ENCODE data around the gene CSNK2B. TPM values are rescaled to one million over a fixed set of nuclear protein-coding genes. Genes with fewer than 3 reads are reported as not detected.

The CSNK2B gene
- 100 to 1,000 TPM in 11 of 12 donors, not detected in 1; 121 to 202 (median 144) TPM for polyA plus RNA-seq (ENCODE audit: insufficient read length in 12 of 12)
- long read RNA-seq, donor 1, transcript CSNK2B-203 (7 exons, 948 nt): major isoform, 95 of 111 reads
- long read RNA-seq, donor 1, partial matches to known transcripts: 13 of 111 reads
- long read RNA-seq, donor 1, other reads (novel, unspliced or antisense): 0 of 111 reads
- long read RNA-seq, donor 2, transcript CSNK2B-203 (7 exons, 948 nt): major isoform, 67 of 76 reads
- long read RNA-seq, donor 2, partial matches to known transcripts: 6 of 76 reads
- long read RNA-seq, donor 2, other reads (novel, unspliced or antisense): 0 of 76 reads
- long read RNA-seq, donor 3, transcript CSNK2B-203 (7 exons, 948 nt): major isoform, 35 of 37 reads
- long read RNA-seq, donor 3, partial matches to known transcripts: 0 of 37 reads
- long read RNA-seq, donor 3, other reads (novel, unspliced or antisense): 0 of 37 reads
- long read RNA-seq, donor 4, transcript CSNK2B-203 (7 exons, 948 nt): major isoform, 24 of 26 reads
- long read RNA-seq, donor 4, partial matches to known transcripts: 0 of 26 reads
- long read RNA-seq, donor 4, other reads (novel, unspliced or antisense): 0 of 26 reads
- long read RNA-seq, donor 5, transcript CSNK2B-203 (7 exons, 948 nt): major isoform, 69 of 72 reads
- long read RNA-seq, donor 5, partial matches to known transcripts: 0 of 72 reads
- long read RNA-seq, donor 5, other reads (novel, unspliced or antisense): 0 of 72 reads
- long read RNA-seq, donor 6, transcript CSNK2B-203 (7 exons, 948 nt): major isoform, 29 of 34 reads
- long read RNA-seq, donor 6, partial matches to known transcripts: 5 of 34 reads
- long read RNA-seq, donor 6, other reads (novel, unspliced or antisense): 0 of 34 reads
- long read RNA-seq, donor 7, transcript CSNK2B-203 (7 exons, 948 nt): major isoform, 33 of 39 reads
- long read RNA-seq, donor 7, partial matches to known transcripts: 5 of 39 reads
- long read RNA-seq, donor 7, other reads (novel, unspliced or antisense): 0 of 39 reads
- long read RNA-seq, donor 8, transcript CSNK2B-203 (7 exons, 948 nt): major isoform, 65 of 75 reads
- long read RNA-seq, donor 8, partial matches to known transcripts: 5 of 75 reads
- long read RNA-seq, donor 8, other reads (novel, unspliced or antisense): 0 of 75 reads
- long read RNA-seq, donor 9, transcript CSNK2B-203 (7 exons, 948 nt): major isoform, 39 of 41 reads
- long read RNA-seq, donor 9, partial matches to known transcripts: 0 of 41 reads
- long read RNA-seq, donor 9, other reads (novel, unspliced or antisense): 0 of 41 reads
- long read RNA-seq, donor 10, transcript CSNK2B-203 (7 exons, 948 nt): major isoform, 59 of 59 reads
- long read RNA-seq, donor 10, partial matches to known transcripts: 0 of 59 reads
- long read RNA-seq, donor 10, other reads (novel, unspliced or antisense): 0 of 59 reads
- long read RNA-seq, donor 11, transcript CSNK2B-203 (7 exons, 948 nt): major isoform, 84 of 98 reads
- long read RNA-seq, donor 11, partial matches to known transcripts: 11 of 98 reads
- long read RNA-seq, donor 11, other reads (novel, unspliced or antisense): 0 of 98 reads

DNA sequence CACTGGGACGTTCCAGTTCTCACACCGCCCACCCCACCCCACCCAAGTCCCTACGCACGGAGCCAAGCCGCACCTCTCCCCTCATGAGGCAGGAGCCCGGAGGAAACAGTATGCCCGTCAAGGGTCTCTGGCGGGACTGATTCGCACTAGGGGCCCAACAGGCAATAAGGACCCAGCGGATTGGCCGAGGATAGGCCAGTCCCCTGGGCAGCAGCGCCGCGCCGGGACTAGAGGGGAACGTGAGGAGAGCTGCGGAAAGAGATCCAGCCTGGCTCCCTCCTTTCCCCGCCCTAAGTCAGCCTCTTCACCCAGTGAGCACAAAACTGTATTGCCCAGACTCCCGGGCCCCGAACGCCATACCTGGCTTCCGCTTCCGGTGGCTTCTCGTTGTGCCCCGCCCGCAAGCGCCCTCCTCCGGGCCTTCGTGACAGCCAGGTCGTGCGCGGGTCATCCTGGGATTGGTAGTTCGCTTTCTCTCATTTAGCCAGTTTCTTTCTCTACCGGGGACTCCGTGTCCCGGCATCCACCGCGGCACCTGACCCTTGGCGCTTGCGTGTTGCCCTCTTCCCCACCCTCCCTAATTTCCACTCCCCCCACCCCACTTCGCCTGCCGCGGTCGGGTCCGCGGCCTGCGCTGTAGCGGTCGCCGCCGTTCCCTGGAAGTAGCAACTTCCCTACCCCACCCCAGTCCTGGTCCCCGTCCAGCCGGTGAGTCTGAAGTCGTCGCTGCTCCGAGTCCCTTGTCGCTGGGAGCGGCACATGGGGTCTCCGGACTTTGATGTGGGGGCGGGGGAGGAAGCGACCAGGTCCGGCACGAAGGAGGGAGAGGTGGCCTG, at the start of gene CSNK2B:
TSS of gene CSNK2B (plus strand) at position 580 of the 836 bp plus-strand sequence. CDS start 752 bp downstream, outside the sequence.
- DNase-seq: peak; percentile 99

DNA sequence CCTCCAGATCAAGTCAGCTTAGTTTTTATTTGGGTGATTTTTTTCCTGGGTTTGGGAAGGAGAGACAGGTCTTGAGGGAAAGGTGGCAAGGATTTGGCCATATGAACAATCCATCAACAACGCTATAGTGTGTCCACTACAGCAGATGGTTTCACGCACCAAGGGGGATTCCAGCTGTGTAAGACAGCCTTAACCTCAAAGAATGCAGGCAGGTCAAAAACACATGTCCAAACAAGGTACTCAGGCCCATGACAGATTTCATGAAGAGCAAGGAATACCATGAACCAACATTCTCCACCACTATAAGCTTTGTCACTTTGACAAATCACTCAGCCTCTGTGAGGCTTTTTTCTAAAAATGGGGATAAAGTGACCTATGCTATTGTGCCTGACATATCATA, 48.9 kb upstream of the CSNK2B start:
- DNase-seq: no peak

GRCh38 chr6:31619805-31620585, 45.9 kb upstream of the CSNK2B start:
- DNase-seq: peak; percentile 99

DNA sequence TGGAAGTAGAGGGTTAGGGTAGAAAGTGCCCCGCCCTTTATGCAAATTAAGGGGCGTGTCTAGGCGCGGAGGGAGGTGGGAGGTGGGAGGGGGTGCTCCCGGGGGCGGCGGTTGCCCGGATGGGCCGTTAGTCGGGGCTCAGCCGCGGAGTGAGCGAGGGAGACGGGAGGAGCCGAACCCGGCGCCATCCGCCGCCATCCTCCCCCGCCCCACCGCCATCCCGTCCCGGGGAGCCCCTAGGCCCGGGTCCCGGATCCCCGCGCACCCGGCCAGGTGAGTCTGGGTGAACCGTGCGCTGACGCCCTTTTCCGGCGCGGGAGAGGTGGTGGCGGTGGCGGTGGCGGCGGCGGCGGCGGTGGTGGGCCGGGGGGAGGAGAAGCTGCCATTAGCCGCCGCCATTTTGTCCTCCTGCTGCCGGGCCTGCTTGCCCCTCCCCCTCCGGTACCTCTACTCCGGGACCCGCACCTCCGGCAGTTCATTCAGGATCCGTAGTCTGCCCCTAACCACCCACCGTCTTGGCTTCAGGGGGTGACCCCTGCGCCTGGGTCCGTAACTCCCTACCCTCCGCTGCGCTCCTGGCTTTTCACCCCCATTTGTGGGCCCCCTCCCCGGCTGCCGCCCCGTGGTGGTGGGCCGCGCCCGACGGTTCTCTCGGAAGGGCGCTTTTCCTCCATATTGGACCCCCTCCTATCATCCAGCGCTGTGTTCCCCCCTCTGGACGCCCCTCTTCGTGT, 45.1 kb upstream of the CSNK2B start, which contains the start of gene PRRC2A:
TSS of gene PRRC2A (plus strand) at position 130 of the 734 bp plus-strand sequence. CDS start 2,075 bp downstream, outside the sequence.
- peak; percentile 73 for DNase-seq

- DNase-seq: no peak
Observed at GRCh38 chr6:31621320-31621939, 44.5 kb upstream of the CSNK2B start.

- DNase-seq: no peak
Observed at GRCh38 chr6:31621991-31622390, 43.9 kb upstream of the CSNK2B start.

DNA sequence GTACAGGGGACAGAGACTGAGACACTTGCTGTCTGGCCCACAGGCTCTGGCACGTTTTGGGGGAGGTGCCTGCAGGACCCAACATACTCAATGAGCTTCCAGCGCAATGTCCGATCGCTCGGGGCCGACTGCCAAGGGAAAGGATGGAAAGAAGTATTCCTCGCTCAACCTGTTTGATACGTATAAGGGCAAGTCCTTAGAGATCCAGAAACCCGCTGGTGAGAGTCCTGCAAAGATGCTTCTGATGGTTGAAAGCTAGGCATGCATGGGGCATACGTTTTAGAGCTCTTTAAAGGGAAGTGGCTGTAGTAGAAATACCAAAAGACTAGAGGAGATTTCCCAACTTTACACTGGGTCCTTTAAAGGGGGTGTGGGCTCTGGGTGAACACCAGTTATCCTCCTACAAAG, 43.2 kb upstream of the CSNK2B start:
- no peak for DNase-seq

GRCh38 chr6:31624070-31624469, 41.8 kb upstream of the CSNK2B start:
- DNase-seq: no peak

DNA sequence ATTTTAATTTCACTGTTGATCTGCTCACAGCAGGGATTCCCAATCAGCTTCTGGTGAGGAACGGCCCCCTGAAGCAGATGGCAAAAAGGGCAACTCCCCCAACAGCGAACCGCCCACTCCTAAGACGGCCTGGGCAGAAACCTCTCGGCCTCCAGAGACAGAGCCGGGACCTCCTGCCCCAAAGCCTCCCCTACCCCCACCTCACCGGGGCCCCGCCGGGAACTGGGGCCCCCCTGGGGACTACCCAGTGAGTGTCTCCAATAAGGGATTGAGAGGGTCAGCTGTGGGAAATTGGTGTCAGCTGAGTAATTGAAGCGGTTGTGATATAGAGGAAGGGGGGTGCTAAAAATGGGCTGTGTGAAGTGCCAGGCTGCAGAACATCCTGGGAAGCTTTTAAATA, 38.9 kb upstream of the CSNK2B start:
- no peak for DNase-seq

DNA sequence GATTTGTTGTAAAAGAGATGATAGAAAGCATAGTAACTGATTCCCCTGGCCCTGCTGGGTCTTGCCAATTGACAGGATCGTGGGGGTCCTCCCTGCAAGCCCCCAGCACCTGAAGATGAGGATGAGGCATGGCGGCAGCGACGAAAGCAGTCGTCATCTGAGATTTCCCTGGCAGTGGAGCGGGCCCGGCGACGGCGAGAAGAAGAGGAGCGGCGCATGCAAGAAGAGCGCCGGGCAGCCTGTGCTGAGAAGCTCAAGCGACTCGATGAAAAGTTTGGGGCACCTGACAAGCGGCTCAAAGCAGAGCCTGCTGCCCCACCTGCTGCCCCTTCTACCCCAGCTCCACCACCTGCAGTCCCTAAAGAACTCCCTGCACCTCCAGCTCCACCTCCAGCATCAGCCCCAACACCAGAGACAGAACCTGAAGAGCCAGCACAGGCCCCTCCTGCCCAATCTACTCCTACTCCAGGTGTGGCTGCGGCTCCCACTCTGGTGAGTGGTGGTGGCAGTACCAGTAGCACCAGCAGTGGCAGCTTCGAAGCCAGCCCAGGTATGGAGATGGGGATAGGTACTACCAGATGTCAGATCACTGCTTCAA, 38.1 kb upstream of the CSNK2B start:
- DNase-seq: no peak

DNA sequence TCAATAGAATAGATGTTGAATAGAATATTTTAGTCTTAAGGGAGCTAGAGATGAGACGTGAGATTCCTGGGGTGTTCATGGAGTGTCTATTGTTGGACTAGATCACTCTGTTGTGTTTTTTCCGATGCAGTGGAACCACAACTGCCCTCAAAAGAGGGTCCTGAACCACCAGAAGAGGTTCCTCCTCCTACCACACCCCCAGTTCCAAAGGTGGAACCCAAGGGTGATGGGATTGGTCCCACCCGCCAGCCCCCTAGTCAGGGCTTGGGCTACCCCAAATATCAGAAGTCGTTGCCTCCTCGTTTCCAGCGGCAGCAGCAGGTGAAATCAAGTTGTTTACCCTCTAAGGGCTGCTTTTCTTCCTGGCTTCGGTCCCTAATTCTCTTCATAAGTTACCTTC, 36.9 kb upstream of the CSNK2B start:
- DNase-seq: no peak

DNA sequence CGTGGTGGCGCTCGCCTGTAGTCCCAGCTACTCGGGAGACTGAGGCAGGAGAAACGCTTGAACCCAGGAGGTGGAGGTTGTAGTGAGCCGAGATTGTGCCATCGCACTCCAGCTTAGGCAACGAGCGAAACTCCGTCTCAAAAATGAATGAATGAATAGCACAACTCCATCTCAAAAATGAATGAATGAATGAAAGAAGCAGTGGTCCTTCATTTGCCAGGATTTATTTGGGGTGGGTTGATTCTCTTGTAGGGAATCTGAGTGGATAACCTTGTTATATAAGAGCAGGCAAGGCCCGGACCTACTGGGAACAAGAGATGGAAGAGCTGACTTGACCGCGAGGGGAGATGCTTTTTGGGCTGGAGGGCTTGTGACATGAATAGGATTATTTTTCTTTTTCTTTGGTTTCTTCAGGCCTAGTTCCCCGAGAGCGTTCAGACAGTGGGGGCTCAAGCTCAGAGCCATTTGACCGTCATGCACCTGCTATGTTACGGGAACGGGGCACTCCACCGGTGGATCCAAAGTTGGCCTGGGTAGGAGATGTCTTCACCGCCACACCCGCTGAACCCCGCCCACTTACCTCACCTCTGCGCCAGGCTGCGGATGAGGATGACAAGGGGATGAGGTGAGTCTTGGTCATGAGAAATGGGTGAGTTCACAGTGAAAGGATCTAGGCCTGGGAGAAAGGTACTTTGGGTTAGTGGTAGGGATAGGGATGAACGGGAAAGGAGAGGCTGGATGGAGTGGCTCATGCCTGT, 35.5 kb upstream of the CSNK2B start:
- no peak for DNase-seq

DNA sequence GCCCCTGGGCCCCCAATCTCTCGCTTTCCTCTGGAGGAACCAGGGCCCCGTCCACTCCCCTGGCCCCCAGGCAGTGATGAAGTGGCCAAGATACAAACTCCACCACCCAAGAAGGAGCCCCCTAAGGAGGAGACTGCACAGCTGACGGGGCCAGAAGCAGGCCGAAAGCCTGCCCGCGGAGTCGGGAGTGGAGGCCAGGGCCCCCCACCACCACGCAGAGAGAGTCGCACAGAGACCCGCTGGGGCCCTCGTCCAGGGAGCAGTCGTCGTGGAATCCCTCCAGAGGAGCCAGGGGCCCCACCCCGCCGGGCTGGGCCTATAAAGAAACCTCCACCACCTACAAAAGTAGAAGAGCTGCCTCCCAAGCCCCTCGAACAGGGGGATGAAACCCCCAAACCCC, 34.7 kb upstream of the CSNK2B start:
- DNase-seq: no peak

DNA sequence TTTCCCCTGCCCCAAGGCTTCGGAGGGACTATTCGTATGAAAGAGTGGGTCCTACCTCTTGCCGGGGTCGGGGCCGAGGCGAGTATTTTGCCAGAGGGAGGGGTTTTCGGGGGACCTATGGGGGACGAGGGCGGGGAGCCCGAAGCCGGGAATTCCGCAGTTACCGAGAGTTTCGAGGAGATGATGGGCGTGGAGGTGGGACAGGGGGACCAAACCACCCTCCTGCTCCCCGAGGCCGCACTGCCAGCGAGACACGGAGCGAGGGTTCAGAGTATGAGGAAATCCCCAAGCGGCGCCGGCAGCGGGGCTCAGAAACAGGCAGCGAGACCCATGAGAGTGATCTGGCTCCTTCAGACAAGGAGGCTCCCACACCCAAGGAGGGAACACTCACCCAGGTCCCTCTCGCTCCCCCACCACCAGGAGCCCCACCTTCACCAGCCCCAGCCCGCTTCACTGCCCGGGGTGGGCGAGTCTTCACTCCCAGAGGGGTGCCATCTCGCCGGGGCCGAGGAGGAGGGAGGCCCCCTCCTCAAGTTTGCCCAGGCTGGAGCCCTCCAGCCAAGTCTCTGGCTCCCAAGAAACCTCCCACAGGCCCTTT, 34.1 kb upstream of the CSNK2B start:
- no peak for DNase-seq

DNA sequence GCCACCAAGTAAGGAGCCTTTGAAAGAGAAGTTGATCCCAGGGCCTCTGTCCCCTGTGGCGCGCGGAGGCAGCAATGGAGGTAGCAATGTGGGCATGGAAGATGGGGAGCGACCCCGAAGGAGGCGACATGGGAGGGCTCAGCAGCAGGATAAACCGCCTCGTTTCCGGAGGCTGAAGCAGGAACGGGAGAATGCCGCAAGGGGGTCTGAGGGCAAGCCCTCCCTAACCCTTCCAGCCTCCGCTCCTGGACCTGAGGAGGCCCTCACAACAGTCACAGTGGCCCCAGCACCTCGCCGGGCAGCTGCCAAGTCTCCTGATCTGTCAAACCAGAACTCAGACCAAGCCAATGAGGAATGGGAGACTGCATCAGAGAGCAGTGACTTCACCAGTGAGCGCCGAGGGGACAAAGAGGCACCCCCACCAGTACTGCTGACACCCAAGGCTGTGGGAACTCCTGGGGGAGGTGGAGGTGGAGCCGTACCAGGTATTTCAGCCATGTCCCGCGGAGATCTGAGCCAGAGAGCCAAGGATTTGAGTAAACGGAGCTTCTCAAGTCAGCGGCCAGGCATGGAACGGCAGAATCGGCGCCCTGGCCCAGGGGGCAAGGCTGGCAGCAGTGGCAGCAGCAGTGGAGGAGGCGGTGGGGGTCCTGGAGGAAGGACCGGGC, 33.5 kb upstream of the CSNK2B start:
- DNase-seq: no peak

DNA sequence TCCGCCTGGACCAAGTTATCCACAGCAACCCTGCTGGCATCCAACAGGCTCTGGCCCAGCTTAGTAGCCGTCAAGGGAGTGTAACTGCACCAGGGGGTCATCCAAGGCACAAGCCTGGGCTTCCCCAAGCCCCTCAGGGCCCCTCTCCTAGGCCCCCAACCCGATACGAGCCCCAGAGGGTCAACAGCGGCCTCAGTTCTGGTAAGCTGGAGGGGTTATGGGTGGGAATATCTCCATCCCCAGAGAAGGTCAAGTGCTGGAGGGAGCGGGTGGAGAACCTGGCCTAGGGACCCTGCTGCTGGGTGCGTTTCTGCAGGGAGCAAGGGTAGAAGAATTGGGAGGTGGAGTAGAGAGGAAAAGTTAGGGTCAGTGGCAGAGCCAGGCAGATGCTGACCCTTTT, 32.4 kb upstream of the CSNK2B start:
- no peak for DNase-seq

Measured in muscle of arm (tissue), 14 donors.